ENCODE results near the gene MYBPC2.

- TF ChIP-seq CTCF (IDR thresholded peaks at IDR 0.05), result no peak
- no peak for TF ChIP-seq EZH2phosphoT487 (IDR thresholded peaks at IDR 0.05)
- no peak for TF ChIP-seq EZH2 (IDR thresholded peaks at IDR 0.05)
Observed at GRCh38 chr19:50402544-50403301, 30.0 kb upstream of the MYBPC2 start.

Data from neural progenitor cell (in vitro differentiated cells).